Suprapubic skin (tissue), 4 donors: ENCODE data around the gene PCK2. TPM values are rescaled to one million over a fixed set of nuclear protein-coding genes. Genes with fewer than 3 reads are reported as not detected.

ENCODE experiments used
- DNase-seq, 2 donors: peaks; one replicate each; pipeline ENCODE4 v3.0.0-alpha.2; 2019; ENCODE audit warnings: low spot score in 2 of 2
- H3K27ac ChIP-seq: fragments of 200-600 bp; sonication (generic); one replicate; pipeline ENCODE4 v1.5.1; 2019
- H3K27me3 ChIP-seq: fragments of 200-600 bp; sonication (generic); one replicate; pipeline ENCODE4 v1.5.1; 2019
- H3K36me3 ChIP-seq: fragments of 200-600 bp; sonication (generic); one replicate; pipeline ENCODE4 v1.5.1; 2019
- H3K4me1 ChIP-seq: fragments of 200-600 bp; sonication (generic); one replicate; pipeline ENCODE4 v1.5.1; 2019
- H3K4me3 ChIP-seq: fragments of 200-600 bp; sonication (generic); one replicate; pipeline ENCODE4 v1.5.1; 2019; ENCODE audit warnings: mild to moderate bottlenecking
- H3K9me3 ChIP-seq: fragments of 200-600 bp; sonication (generic); one replicate; pipeline ENCODE4 v1.5.1; 2019
- CTCF ChIP-seq, 2 donors: fragments of 200-600 bp in 1 of 2; fragments of 450-650 bp in 1 of 2; sonication (generic) in 1 of 2; IDR thresholded peaks; one replicate each; pipeline ENCODE4 v1.5.1; 2016 to 2019; ENCODE audit warnings: antibody characterized with exemption in 2 of 2, mild to moderate bottlenecking in 1 of 2, moderate library complexity in 1 of 2
- EP300 ChIP-seq: sonication (generic); formaldehyde crosslinking; IDR thresholded peaks from one replicate; pipeline ENCODE4 v1.6.1; 2017; ENCODE audit warnings: antibody characterized with exemption
- POLR2A ChIP-seq, 2 donors: fragments of 450-650 bp; IDR thresholded peaks; one replicate each; pipeline ENCODE4 v1.6.1; 2017; ENCODE audit warnings: antibody characterized with exemption in 2 of 2, mild to moderate bottlenecking in 2 of 2, moderate library complexity in 2 of 2
- POLR2AphosphoS5 ChIP-seq, 3 donors: sonication (generic); formaldehyde crosslinking; IDR thresholded peaks; one replicate each; pipeline ENCODE4 v1.6.1; 2017; ENCODE audit warnings: antibody characterized with exemption in 3 of 3
- WGBS: methylation state at CpG from one replicate; pipeline ENCODE4 v1.1.5; 2018; 5-methylcytosine and 5-hydroxymethylcytosine counted together
- total RNA-seq, 4 donors: library from RNA; depleted of rRNA; stranded (reverse); fragments of >200 nt; gene quantifications; one replicate each; pipeline ENCODE4 v1.1.0, GENCODE V29; 2016

PCK2 gene
- total RNA-seq, 4 donors from 2014 or later, result 9.2 to 25.1 (median 14.4) TPM

GRCh38 chr14:24075485-24076301, 18.4 kb upstream of the PCK2 start:
- Histone ChIP-seq H3K27me3 (peaks cover 3% of the 10 kb centered on the region), H3K27ac (no peak overlapping the region), H3K9me3 (no peaks in the 10 kb centered on the region), H3K4me3 (no peak overlapping the region), H3K36me3 (no peaks in the 10 kb centered on the region), H3K4me1 (peaks cover 11% of the 10 kb centered on the region)
- DNase-seq, result no peak
- 80% methylated on average over 8 of the region's 11 CpGs for WGBS
- TF ChIP-seq CTCF (IDR thresholded peaks at IDR 0.05), result no peak

GRCh38 chr14:24076302-24076601, 17.9 kb upstream of the PCK2 start:
- H3K36me3 ChIP-seq, result no peaks in the 10 kb centered on the region
- TF ChIP-seq POLR2A (IDR thresholded peaks at IDR 0.05) (no peak), EP300 (no peak)
- peaks cover 17% of the 10 kb centered on the region for H3K4me1 ChIP-seq
- H3K27me3 ChIP-seq, result peaks cover 3% of the 10 kb centered on the region
- no peak overlapping the region for H3K27ac ChIP-seq
- no peak for DNase-seq
- no peaks in the 10 kb centered on the region for H3K9me3 ChIP-seq
- WGBS, result 91% methylated on average over 10 of the region's 10 CpGs
- H3K4me3 ChIP-seq, result no peak overlapping the region

- 96% methylated on average over 23 of the region's 23 CpGs for WGBS
- Histone ChIP-seq H3K36me3 (no peaks in the 10 kb centered on the region), H3K4me1 (peaks cover 23% of the 10 kb centered on the region), H3K9me3 (no peaks in the 10 kb centered on the region), H3K4me3 (no peak overlapping the region), H3K27me3 (peaks cover 3% of the 10 kb centered on the region), H3K27ac (no peak overlapping the region)
- DNase-seq, result no peak
- TF ChIP-seq POLR2A (IDR thresholded peaks at IDR 0.05) (no peak), CTCF (IDR thresholded peaks at IDR 0.05) (no peak)
Measured at GRCh38 chr14:24077086-24077485, 17.0 kb upstream of the PCK2 start.

- no peak overlapping the region for H3K4me3 ChIP-seq
- H3K4me1 ChIP-seq, result peaks cover 16% of the 10 kb centered on the region
- 97% methylated on average over 3 of the region's 3 CpGs for WGBS
- peaks cover 3% of the 10 kb centered on the region for H3K27me3 ChIP-seq
- H3K36me3 ChIP-seq, result no peaks in the 10 kb centered on the region
- DNase-seq, result no peak
- no peaks in the 10 kb centered on the region for H3K9me3 ChIP-seq
- no peak overlapping the region for H3K27ac ChIP-seq
- TF ChIP-seq EP300 (no peak), POLR2A (IDR thresholded peaks at IDR 0.05) (no peak), POLR2AphosphoS5 (IDR thresholded peaks at IDR 0.05) (no peak), CTCF (IDR thresholded peaks at IDR 0.05) (no peak)
Measured at GRCh38 chr14:24078146-24078545, 16.0 kb upstream of the PCK2 start.

- Histone ChIP-seq H3K9me3 (no peaks in the 10 kb centered on the region), H3K27ac (no peak overlapping the region), H3K4me1 (peaks cover 16% of the 10 kb centered on the region), H3K36me3 (no peaks in the 10 kb centered on the region), H3K27me3 (no peaks in the 10 kb centered on the region), H3K4me3 (no peak overlapping the region)
- no peak for DNase-seq
- WGBS, result 86% methylated on average over 9 of the region's 9 CpGs
- TF ChIP-seq POLR2AphosphoS5 (IDR thresholded peaks at IDR 0.05) (no peak), POLR2A (IDR thresholded peaks at IDR 0.05) (no peak), CTCF (IDR thresholded peaks at IDR 0.05) (no peak), EP300 (no peak)
Measured at GRCh38 chr14:24079491-24080141, 14.5 kb upstream of the PCK2 start.
